Astrocyte of the spinal cord (primary cell): ENCODE measurements around the gene TLE1.
"Not testable (repeated sequence)": the region's sequence is repeated elsewhere in the genome, so short reads cannot be mapped to it uniquely, and the experiment has no call there.

ENCODE experiments used
- DNase-seq: peaks from one replicate; pipeline ENCODE4 v3.0.0; 2011; ENCODE audit warnings: low read depth, low spot score
- H3K4me3 ChIP-seq: 2 replicates; pipeline ENCODE4 v1.5.1; 2011; ENCODE audit warnings: low read depth, mild to moderate bottlenecking, low read length, moderate library complexity
- in situ Hi-C: cut with HindIII; loops from 2 replicates; pipeline ENCODE4 v1.10.0; 2017; ENCODE audit warnings: low sequenced_read_pairs
- TF ChIP-seq, protein P1 (sequence below): IDR thresholded peaks from 2 replicates; pipeline ENCODE4 v1.5.1; 2012; ENCODE audit warnings: low read depth, mild to moderate bottlenecking, low read length, inconsistent platforms

Gene TLE1

DNA sequence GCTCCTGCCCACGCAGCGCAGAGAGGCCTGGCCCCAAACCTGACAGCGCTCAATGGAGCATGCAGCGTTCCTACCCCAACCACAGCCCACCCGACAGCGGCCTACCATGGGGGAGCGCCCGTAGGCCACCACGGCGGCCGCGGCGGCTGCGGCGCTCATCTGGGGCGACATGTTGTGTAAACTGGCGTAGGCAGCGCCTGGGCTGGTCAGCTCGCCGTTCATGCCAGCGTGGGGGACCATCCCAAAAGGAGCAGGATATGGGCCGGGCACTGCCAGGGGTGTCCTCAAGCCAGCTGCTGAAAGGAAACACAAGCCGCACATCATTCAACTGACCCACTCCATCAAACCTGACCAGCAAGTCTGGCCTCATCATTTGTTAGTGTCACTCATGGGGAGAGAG, 77.7 kb downstream of the TLE1 start:
- no peak overlapping the region for H3K4me3 ChIP-seq
- TF ChIP-seq, protein P1, sequence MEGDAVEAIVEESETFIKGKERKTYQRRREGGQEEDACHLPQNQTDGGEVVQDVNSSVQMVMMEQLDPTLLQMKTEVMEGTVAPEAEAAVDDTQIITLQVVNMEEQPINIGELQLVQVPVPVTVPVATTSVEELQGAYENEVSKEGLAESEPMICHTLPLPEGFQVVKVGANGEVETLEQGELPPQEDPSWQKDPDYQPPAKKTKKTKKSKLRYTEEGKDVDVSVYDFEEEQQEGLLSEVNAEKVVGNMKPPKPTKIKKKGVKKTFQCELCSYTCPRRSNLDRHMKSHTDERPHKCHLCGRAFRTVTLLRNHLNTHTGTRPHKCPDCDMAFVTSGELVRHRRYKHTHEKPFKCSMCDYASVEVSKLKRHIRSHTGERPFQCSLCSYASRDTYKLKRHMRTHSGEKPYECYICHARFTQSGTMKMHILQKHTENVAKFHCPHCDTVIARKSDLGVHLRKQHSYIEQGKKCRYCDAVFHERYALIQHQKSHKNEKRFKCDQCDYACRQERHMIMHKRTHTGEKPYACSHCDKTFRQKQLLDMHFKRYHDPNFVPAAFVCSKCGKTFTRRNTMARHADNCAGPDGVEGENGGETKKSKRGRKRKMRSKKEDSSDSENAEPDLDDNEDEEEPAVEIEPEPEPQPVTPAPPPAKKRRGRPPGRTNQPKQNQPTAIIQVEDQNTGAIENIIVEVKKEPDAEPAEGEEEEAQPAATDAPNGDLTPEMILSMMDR: no peak
- in situ Hi-C loops: no loop called here
- no peak for DNase-seq

DNA sequence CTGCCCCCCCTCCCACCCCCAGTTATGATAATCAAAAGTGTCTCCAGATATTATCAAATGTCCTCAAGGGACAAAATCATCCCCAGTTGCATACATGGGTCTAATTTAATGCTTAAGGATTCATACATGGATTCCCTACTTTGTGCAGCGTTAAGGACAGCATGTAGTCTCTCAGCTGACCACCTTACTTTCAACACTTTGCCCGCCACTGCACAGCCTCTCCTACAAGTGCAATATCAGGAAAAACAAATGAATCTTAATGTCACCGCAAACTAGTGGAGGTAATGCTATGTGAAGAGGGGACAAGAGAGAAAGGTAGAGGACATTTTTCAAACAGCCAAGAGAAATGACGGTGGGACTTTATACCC, 78.6 kb downstream of the TLE1 start:
- in situ Hi-C loops: no loop called here
- H3K4me3 ChIP-seq: no peak overlapping the region
- no peak for DNase-seq
- TF ChIP-seq, protein P1: no peak

DNA sequence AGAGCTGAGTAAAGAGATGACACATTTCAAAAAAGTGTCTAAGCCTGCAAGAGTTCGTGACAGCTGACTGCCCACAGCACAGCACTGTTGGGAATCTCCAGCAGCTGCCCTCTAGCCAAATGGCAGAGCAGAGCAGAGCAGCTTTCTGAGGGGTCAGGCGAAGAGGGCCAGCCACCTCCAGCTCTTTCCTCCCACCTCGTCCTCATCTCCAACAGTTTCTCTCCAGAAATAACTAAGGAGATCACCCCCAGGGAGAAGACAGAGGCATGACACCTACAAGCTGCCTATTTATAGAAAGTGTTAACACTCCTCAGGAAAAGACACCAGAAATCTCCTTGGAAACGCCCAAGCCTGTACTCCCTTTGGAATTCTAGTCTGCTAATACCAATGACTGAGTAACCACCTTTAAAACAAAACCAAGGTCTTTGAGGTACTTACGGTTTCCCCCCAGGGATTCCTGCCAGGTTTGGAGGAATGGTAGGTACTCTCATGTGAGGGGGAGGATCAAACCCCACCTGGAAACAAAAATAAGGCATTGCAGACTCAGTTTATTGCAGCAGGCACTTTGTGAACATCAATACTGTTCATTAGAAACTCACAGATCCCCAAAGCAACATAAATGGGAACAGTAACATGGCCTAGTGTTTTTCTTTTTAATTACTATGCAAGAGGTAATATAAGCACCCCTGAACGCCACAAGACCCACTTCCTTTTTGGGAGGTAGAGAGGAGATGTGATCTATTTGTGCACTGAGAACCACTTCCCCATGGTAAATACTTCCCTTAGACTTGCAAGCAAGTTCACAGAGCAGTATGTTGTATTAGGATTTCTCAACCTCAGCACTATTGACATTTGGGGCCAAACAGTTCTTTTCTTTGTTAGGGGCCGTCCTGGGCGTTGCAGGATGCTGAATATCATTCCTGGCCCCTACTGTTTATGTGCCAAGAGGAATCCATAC, 79.3 kb downstream of the TLE1 start:
- TF ChIP-seq, protein P1: no peak
- in situ Hi-C loops: no loop called here
- DNase-seq: peak; percentile 56

DNA sequence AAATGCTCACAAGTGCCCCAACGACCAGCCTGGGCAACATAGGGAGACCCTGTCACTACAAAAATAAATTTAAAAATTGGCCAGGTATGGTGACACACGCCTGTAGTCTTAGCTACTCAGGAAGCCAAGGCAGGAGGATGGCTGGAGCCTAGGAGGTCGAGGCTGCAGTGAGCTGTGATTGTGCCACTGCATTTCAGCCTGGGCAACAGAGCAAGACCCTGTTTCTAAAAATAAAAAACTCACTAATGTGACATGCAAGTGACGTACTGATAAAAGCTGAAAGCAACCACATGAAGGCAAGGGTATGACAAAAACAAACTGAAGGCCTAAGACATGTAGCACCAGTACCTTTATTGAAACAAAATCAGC, 81.1 kb downstream of the TLE1 start:
- in situ Hi-C loops: no loop called here
- TF ChIP-seq, protein P1: no peak
- DNase-seq: no peak
- H3K4me3 ChIP-seq: no peak overlapping the region

More for the DNA sequence above, 79.3 kb downstream of the TLE1 start:
- H3K4me3 ChIP-seq: no peak overlapping the region

DNA sequence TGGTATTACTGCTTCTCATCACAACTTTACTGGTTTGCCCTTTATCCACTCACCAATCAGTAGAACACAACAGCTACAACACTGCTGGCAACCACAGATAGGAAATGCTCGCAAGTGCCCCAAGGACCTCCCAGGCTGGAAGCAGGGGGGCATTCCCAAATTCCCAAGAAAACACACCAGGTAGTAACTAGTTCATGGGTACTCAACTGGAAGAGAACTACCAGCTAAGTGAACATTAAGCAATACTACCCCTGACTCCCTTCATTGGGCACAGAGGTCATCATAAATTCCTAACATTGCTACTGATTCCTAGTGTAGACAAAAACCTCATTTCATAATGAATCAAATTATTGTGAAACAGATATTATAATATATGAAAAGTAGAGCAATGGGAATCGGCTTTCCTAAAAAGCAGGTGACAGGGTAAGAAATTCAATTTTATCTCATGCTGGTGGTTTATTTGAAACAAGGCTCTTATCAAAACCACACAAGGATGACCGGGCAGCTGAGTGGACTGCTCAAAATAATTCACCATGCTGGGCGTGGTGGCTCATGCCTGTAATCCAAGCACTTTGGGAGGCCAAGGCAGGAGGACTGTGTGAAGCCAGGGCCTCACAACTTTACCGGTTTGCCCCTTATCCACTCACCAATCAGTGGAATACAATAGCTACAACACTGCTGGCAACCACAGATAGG, 81.6 kb downstream of the TLE1 start:
- TF ChIP-seq, protein P1: no peak
- in situ Hi-C loops: no loop called here
- no peak for DNase-seq
- H3K4me3 ChIP-seq: no peak overlapping the region

DNA sequence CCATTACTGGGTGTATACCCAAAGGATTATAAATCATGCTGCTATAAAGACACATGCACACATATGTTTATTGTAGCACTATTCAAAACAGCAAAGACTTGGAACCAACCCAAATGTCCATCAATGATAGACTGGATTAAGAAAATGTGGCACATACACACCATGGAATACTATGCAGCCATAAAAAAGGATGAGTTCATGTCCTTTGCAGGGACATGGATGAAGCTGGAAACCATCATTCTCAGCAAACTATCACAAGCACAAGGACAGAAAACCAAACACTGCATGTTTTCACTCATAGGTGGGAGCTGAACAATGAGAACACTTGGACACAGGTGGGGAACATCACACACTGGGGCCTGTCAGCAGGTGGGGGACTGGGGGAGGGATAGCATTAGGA, 83.1 kb downstream of the TLE1 start:
- in situ Hi-C loops, DNase-seq: not testable (repeated sequence)

DNA sequence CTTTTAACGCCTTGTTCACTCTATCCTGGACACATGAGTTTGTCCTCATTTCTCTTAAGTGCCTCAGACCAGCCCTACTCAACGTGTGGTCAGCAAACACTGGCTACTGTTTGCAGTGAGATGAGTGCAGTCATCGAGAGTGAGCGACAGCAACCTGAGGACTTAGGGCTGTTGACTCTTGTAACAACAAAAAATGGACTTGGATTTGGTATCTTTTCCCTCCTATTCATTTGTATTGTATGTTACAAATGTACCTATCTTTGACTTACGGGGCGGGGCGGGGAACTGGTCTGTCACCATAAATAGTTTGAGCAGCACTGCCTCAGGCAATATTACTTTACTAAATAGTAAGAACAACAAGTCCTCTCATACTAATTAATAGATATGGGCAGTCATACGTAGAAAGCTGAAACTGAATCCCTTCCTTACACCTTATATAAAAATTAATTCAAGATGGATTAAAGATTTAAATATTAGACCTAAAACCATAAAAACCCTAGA, 84.1 kb downstream of the TLE1 start:
- DNase-seq: no peak
- in situ Hi-C loops: no loop called here
- TF ChIP-seq, protein P1: no peak
- H3K4me3 ChIP-seq: no peak overlapping the region

More for the DNA sequence above, 83.1 kb downstream of the TLE1 start:
- not testable (repeated sequence) for H3K4me3 ChIP-seq
